GM21528 (cell line): ENCODE measurements around the gene PDIK1L.

Experiments
- ATAC-seq: cut with Tn5 transposase; IDR thresholded peaks from one replicate; pipeline ENCODE4 v1.9.1; 2021; ENCODE audit warnings: mild to moderate bottlenecking, moderate library complexity; ENCODE audit not compliant: unreplicated experiment, low FRiP score

PDIK1L gene

DNA sequence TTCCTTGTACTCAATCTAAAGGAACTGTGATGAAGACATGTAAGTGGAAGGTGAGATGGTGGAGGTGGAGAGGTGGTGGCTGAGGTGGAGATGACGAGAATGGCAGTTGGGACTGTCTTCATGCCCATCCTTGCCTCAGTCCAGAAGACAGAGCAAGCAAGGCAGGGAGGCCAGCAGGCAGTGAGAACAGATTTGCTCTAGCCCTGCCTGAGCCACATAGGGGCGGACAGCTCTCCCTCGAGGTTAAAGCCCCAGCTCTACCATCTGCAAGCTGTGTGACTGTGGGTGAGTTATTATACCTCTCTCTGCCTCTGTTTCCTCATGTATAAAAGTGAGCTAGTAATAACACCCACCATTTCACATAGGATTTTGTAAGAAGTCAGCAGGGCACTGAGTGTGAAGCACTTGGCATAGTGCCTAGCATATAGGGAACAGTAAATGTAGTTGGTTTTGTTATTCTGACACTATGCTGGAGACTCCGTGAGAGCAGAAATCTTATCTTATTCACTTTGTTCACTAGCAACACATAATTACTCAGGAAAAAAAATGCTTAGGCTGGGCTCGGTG lies 42.4 kb downstream of the PDIK1L start:
- no peak for ATAC-seq

DNA sequence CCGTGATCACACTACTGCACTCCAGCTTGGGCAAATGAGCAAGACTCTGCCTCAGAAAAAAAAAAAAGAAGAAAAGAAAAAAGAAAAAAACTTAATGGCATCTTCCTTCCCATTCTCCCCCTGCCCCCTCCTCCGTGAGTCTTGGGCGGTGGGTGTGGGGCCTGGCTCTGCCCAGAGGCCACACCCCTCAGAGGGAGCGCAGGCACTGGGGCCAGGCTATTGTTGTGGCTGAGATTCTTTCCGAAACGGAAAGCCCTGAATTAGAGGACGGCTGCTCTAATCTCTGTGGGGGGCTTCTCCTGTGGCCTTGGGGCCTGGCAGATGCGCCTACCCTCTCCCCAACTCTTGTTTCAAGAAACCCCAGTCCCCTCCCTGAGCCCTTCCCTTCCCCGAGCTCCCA lies 43.1 kb downstream of the PDIK1L start:
- ATAC-seq, result no peak

DNA sequence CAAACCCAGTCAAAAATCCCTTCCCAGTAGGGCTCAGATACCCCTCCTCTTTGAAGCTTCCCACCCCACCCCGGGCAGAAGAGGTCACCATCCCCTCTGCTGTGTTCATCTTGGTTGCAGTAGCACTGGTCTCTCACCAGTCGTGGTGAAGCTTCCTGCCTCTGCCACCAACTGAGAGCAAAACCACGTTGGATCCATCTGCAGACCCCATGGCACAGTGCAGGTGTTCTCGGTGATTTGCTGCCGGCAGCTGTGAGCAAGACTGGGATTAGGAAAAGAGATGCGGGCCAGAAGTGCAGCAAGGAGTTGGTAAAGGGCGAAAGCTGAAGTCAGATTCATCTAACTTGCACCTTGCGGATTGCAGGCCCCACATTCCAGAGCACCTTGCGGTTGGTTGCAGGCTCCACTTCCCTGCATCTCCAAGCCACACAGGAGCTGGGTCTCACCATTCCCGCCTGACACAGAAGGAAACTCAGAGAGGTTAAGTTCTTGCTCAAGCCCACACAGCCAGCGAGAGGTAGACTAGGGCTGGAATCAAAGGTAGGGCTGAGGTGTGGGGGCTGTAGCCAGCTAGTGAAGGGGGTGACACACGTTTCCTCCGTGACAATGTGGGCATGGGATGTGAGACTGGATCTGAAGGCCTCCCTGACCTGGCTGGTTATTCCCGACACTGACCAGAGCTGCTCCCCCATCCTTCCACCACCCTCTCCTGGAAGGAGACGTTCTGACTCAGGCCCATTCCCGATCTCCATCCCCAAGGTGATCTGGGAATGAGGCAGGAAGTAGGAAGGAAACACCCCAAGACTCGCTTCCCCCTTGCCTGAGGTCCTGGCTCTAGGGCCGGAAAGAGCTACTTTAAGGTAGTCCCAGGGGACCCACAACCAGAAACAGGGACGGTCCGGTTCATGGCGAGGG lies 44.0 kb downstream of the PDIK1L start:
- no peak for ATAC-seq

DNA sequence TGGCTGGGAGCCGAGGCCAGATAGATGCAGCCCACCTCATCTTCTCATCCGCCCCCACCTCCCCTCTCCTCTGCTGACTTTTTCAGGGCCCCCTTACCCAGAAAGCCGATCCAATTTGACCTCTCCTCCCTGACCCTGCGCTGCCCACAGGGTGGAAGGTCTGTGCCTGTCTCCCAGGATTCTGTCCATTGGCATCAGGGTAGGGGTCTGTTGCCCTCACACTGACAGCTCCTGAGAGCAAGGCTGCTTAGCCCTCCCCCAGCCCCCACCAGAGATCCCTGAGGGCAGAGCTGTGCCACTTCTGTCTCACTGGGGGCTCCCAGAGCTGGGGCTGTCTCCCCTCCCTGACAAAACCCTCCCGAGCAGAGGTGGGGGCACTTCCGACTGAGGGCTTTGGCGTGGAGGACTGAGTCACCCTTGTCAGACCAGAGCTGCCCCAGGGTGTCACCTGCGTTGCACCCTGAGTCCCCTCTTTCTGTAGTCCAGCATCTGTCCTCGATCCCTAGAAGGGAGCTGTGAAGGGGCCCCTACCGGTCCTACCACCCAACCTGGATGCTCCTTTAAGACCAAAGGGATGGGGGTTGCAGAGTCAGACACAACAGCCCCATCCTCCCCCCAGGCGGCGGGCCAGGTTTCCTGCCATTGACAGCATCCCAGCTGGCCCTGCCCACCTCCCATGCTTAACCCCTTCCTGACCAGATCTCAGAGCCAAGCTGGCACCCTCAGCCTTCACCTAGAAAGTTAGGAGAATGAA lies 44.8 kb downstream of the PDIK1L start:
- ATAC-seq, result no peak

DNA sequence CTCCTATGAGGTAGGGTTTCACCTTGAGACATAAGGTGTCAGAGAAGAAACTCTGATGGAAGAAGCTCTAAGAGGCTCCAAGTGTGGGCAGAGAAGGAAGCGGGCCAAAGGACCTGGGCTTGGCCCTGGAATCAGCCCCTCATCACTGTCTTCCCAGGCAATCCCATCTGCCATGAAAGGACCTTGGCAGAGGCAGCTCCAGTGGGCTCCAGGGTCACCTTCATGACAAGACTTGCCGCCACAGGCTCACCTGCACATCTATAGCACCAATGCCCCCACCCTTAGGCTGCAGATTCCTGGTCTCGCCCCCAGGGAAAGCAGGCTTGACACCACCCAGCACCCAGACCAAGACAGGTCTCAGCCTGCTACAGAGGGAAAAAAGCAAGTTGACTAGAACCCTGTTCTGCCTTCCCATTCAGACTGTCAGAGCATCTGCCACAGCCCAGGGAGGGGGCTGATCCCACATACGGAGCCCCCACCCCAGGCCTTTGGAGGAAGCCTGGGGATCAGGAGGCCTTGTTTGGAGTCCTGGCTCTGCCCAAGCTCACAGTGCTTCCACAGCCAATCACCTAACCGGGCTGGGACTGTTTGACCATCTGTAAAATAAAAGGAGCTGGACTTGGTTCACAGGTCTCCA lies 46.8 kb downstream of the PDIK1L start:
- ATAC-seq, result no peak

DNA sequence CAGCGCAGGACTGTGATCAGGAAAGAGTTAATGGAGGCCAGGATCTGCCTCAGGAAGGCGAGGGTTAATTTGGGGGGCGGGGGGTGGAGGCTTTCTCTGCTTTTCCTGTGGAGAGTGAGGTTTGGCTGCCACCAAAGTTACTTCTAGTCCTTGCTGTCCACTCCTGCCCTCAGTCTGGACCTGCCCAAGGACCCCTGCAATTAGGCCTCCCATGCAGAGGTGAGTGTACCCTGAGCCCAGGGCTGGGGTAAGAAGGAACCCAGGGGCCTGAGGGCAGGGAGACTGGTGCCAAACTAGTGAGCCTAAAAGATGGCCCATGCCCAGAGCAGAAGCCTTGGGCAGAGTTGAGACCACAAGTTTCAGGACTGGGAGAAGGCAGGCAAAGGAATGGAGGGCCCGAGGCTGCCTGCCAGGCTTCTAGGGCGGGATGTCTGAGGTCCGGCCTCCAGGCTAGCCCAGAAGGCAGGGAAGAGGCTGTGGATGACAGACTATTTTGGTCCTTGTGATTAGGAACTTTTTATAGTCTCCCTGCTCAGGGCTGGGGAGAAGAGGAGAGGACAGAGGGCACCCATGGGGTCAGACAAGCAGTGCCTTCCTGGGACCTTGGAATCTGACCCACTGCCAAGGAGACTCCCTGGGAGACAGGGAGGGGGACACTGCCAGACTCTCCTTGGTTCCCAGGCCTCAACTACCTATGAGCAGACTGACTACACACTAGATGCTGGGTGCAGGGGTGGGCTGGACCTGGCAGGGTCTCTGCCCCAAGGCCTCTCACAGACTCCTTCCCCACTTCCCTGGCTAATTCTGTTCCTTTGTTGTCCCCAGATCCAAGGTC lies 47.5 kb downstream of the PDIK1L start, which contains the start of gene FAM110D:
Gene FAM110D (plus strand): TSS at position 172 of the 835 bp plus-strand sequence. CDS start 2,213 bp downstream, outside the sequence.
- ATAC-seq, result no peak

DNA sequence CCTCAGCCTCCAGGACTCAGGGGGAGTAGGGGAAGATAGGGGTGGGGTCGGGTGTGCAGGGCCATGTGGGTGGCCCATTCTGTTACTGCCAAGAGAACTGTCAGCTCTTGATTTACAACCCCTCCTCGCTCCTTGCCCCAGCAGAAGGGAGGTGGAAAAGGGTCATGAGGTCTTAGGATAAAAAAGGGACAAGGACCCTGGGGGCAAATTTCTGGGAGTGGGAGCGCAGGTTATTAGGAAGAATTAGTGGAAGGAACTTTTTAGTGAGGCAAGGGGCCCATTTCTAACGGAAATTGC lies 48.1 kb downstream of the PDIK1L start:
- ATAC-seq, result no peak

DNA sequence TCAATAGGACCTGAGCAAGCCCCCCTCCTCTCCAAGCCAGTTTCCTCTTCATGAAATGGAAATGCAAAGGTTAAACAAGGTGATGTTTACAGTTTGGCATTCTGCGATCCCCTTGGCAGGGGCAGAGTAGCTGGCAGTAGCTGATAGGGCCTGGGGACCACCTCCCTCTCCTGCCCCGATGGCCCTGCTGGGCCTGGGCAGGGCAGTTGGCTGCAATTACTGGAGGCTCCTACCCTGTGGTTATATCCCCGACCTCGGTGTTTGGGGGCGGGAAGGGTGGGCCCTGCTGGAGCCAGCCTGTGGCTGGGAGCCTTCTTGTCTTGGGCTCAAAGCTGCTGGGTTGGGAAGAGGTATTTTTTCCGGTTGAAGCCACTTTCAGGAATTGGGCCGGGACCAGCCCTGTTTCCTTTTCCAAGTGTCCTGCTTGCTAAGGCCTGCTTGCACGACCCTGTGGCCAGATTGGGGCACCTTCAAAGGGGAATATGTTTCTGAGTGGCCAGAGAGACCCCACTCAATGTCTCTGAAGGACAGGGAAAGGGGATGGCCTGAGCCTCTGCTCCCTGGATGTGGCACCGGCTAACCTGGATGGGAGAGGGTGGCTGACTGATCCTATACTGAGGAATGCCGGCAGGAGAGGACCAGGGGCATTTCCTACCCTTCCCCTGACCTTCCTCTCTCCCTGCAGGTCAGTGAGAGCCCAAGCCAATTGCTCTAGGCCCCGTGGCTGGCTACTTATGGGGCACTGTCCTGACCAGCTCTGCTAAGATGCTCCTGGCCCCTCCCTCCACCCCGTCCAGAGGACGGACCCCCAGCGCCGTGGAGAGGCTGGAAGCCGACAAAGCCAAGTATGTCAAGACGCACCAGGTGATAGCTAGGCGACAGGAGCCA lies 49.1 kb downstream of the PDIK1L start:
- no peak for ATAC-seq

DNA sequence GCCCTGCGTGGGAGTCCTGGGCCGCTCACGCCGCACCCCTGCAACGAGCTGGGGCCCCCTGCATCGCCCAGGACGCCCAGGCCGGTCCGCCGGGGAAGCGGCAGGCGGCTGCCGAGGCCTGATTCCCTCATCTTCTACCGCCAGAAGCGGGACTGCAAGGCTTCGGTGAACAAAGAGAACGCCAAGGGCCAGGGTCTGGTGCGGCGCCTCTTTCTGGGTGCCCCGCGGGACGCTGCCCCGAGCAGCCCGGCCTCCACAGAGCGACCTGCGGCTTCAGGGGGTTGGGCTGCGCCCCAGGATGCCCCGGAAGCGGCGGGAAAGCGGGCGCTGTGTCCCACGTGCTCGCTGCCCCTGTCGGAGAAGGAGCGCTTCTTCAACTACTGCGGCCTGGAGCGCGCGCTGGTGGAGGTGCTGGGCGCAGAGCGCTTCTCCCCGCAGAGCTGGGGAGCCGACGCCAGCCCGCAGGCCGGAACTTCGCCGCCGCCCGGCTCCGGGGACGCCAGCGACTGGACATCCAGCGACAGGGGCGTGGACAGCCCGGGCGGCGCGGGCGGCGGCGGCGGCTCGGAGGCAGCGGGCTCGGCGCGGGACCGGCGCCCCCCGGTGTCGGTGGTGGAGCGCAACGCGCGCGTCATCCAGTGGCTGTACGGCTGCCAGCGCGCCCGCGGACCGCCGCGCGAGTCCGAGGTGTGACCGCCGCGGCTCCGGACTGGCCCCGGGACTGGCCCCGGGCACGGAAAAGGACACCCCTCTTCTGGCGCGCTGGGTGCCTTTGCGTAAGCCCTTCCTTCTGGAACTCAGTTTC lies 50.0 kb downstream of the PDIK1L start:
- no peak for ATAC-seq

DNA sequence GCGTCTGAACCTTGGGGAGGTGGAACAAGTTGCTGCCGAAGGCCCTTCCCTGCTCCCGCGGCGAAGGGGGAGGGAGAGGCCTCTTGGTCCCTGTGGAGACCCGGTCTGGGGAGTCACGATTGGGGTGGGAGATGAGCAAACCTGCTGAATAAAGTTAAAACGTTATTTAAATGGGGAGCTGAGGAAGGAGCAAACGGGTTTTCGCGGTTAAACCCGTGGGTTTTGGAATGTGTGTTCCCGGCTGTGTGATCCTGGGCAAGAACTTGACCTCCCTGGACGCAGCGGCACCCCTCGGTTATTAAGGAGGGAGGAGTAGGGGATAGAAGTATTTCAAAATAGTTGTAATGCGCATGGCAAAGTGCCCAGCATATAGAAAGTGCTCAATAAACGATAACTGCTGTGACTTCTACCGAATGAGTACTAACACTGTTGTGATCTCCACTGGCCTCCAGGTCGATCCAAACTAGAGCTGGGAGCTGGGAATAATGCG lies 50.6 kb downstream of the PDIK1L start:
- ATAC-seq, result no peak

DNA sequence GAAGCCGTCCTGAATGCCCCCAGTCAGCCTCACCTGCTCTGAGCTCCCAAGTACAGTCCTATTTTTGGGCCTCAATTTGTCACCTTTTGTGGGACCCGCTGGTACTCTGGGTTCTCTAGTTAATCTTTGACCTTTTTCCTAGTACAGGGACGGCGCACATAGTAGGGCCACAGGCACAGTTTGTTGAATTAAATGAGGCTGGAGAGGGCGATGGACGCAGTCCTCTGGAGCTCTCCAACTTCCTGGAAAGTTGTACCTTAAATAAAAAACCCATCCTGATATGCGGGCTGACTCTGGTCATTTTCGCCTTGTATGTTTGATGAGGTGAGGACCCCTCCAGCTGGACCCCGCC lies 52.0 kb downstream of the PDIK1L start:
- no peak for ATAC-seq

DNA sequence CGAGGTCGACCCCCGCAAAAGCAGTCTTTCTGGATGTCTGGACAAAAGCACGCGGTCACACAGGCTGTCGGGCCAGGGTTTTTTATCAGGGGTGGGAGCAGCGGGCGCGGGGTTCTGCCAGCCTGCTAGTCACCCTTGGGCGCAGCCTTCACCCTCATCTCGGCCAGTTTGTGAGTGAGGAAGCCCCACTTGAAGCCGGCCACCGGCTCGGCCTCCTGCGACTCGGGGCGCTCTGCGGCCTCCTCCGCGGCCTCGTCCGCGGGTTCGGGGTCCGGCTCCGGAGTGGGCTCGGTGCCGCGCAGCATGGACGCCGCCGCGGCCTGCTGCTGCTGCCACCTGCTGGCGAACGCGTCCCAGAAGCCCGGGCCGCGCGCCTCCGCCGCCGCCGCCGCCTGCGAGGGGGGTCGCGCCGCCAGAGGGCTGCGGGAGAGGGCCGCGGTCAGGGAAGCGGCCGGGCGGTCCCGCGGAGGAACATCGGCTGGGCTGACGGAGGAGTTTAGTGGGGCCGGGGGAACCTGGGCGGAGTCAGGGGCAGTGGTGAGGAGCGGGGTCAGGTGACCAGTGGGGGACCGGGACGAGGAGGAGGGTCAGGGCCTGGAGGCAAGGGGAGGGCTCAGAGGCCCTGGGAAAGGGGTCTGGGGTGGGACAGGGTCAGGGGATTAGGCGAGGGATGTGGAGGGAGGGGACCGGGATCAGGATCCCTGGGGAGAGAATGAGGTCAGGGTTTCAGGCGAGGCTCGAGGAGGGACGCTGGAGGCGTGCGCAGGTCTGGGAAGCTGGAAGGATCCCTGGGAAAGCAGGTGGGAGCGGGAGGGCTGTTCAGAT lies 52.6 kb downstream of the PDIK1L start:
- ATAC-seq, result no peak

DNA sequence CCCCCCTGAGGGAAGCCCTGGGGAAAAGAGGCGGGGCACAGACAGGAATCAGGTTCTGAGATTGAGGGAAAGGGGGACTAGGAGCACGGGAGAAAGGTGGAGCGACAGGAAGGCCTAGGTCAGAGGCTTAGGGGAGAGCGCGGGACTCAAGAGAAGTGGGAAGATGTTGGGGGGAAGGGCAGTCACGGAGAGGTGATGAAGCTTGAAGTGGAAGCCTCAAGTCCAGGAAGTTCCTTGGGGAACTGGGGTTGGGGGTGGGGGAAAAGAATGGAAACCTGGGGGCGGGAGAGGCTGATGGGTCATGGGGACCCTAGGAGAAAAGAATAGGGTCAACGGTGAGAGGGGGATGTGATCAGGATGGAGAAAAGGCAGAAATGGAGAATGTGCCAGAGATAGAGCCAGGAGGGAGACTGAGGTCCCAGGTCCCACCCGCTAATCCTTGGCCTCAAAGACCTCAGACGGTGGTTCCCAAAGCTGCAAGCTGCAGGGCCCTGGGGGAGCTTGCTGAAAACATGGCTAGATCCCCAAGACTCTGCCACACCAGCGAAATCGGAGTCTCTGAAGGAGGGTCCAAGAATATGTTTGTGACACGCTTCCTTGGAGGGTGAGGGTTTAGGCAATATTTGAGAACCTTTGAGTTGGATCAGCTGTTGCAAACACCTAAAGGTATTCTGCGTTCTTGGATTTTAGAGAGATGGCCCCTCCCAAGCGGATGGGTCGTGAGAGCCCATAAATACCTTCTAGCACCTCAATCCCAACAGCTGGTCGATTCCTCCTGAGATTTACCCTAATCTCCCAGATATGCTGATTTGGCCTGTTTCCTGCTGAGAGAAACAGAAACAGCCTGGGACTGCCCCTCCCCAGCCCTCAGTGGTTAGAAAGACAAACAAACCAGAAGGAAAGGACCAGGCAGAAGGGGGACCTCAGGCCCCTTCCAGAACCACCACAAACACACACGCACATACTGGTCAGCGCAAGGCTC lies 53.5 kb downstream of the PDIK1L start:
- ATAC-seq, result no peak

DNA sequence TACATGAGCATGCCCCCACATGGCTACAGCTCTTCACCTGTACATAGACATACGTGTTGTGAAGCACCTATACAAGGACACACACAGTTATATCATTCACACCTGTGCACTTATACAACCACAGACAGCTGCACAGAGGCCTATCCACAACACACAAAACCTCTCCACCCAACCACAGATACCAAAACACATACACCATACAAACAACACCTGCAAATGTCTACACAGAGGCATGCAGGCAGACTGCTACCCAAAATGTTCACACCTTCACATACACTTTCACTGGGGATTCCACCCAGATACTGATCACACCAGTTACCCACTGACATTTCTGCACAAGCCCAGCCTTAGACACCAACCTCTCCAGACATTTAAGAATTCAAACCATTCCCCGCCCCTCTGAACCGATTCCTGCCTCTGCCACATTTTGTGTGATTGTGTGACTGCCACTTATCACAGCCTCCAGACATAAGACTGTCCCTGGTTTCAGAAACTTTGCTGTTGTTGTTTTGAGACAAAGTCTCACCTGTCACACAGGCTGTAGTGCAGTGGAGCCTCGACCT lies 55.2 kb downstream of the PDIK1L start:
- no peak for ATAC-seq

DNA sequence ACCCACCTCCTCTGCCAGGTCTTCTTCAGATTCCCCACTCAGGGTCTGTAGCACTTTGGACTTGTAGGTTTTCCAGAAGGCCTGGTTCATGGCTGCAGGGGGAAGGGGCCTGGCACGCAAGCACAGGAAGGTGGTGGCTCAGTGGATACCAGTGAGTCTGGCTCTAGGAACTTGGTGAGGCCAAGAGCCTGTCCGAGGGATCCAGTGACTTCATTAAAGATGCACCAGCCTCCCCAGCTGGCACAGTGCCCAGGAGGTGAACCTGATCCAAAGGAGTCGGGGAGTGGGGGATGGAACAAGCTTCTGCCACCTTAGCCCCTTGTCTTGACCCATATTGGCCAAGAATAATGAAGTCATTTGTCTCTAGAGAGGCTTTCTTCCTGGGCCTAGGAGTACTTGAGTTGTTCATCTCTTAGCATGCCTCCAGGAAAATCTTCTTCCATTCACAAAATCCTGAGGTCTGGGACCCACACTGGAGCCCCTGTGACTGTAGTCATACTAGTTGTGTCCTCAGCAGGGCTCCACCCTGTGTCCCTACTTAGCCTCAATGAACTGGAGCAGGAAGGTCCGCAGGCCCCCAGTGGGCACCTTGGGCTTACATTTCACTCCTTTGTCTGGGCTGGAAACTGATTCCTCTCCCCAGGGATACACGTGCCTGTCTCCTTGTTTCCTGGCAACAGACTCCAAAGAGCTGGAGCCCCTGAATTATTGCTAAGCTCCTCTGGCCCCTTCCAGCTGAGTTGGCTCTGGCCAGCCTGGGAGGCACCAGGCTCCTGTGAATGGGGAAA lies 57.0 kb downstream of the PDIK1L start, which contains the start of gene C1orf232:
Gene C1orf232 (minus strand): TSS at position 554 of the 788 bp plus-strand sequence. CDS start 464 bp downstream, at position 90.
- no peak for ATAC-seq
